HEK293 (cell line): ENCODE results near the gene FHAD1.

ENCODE experiments used
- CTCF ChIA-PET: fragments of 350-600 bp; formaldehyde crosslinking; extraction: SDS; loops from one replicate; lab custom pipeline; 2021; ENCODE audit warnings: antibody characterized with exemption; lab: Yijun Ruan, JAX
- POLR2A ChIA-PET: fragments of 300-600 bp; formaldehyde crosslinking; extraction: SDS; loops from one replicate; lab custom pipeline; 2020; ENCODE audit warnings: antibody characterized with exemption, inconsistent platforms; lab: Yijun Ruan, JAX
- H3K27ac ChIP-seq: fragments of 200-500 bp; sonication (Bioruptor generic); 2 replicates; pipeline ENCODE4 v1.5.1; 2014; ENCODE audit warnings: low read depth, low read length, control low read depth, inconsistent platforms; ENCODE audit errors: extremely low read depth
- H3K36me3 ChIP-seq, 2 experiments: fragments of 200-500 bp in 1 of 2; sonication (Bioruptor generic) in 1 of 2; 1 replicate in 1 of 2; 2 replicates in 1 of 2; pipeline ENCODE4 v1.5.1; 2014 to 2017; ENCODE audit warnings: inconsistent platforms in 2 of 2, low read length in 2 of 2; ENCODE audit not compliant: control insufficient read depth in 2 of 2, insufficient read depth in 1 of 2
- H3K4me1 ChIP-seq: fragments of 200-500 bp; sonication (Bioruptor generic); 2 replicates; pipeline ENCODE4 v1.5.1; 2014; ENCODE audit warnings: mild to moderate bottlenecking, low read length, inconsistent platforms; ENCODE audit not compliant: control insufficient read depth, insufficient read depth
- H3K4me3 ChIP-seq: 2 replicates; pipeline ENCODE4 v1.5.1; 2011; ENCODE audit warnings: low read depth, mild to moderate bottlenecking, control low read depth, low read length, moderate library complexity
- H3K9me3 ChIP-seq: fragments of 200-500 bp; sonication (Bioruptor generic); 2 replicates; pipeline ENCODE4 v1.5.1; 2014; ENCODE audit warnings: low read depth, low read length, inconsistent platforms; ENCODE audit not compliant: control insufficient read depth, insufficient read depth
- BCL6B ChIP-seq: fragments of 450-650 bp; formaldehyde crosslinking; IDR thresholded peaks from 2 replicates; pipeline ENCODE4 v1.5.1; 2017; ENCODE audit warnings: missing biosample characterization, missing genetic modification characterization
- MEIS1 ChIP-seq: sonication (generic); formaldehyde crosslinking; IDR thresholded peaks from 2 replicates; pipeline ENCODE4 v1.8.1; 2022; ENCODE audit warnings: missing genetic modification reagents, mild to moderate bottlenecking, borderline replicate concordance
- SETDB1 ChIP-seq: IDR thresholded peaks from one replicate; pipeline ENCODE4 v1.6.1; 2017; ENCODE audit warnings: mild to moderate bottlenecking, low read length, moderate library complexity, mixed read lengths; ENCODE audit not compliant: insufficient read length
- TRIM28 ChIP-seq: IDR thresholded peaks from 2 replicates; pipeline ENCODE4 v1.6.1; 2011; ENCODE audit warnings: low read length, control low read depth, borderline replicate concordance
- ZBTB20 ChIP-seq: fragments of 450-650 bp; formaldehyde crosslinking; IDR thresholded peaks from 2 replicates; pipeline ENCODE4 v1.5.1; 2016; ENCODE audit warnings: missing biosample characterization, missing genetic modification characterization
- ZFHX2 ChIP-seq: fragments of 450-650 bp; formaldehyde crosslinking; conservative IDR thresholded peaks from 2 replicates; pipeline ENCODE4 v1.5.1; 2016; ENCODE audit warnings: missing biosample characterization, missing genetic modification characterization
- ZIC2 ChIP-seq: fragments of 450-650 bp; formaldehyde crosslinking; IDR thresholded peaks from 2 replicates; pipeline ENCODE4 v1.5.1; 2016; ENCODE audit warnings: missing biosample characterization, missing genetic modification characterization
- ZNF146 ChIP-seq: fragments of 450-650 bp; formaldehyde crosslinking; IDR thresholded peaks from 2 replicates; pipeline ENCODE4 v1.5.1; 2016; ENCODE audit warnings: missing biosample characterization, missing genetic modification characterization
- ZNF280C ChIP-seq: fragments of 450-650 bp; formaldehyde crosslinking; IDR thresholded peaks from 2 replicates; pipeline ENCODE4 v1.5.1; 2016; ENCODE audit warnings: missing biosample characterization, missing genetic modification characterization
- ZNF324 ChIP-seq: fragments of 450-650 bp; formaldehyde crosslinking; IDR thresholded peaks from 2 replicates; pipeline ENCODE4 v1.5.1; 2016; ENCODE audit warnings: missing biosample characterization, missing genetic modification characterization
- ZNF354C ChIP-seq: fragments of 450-650 bp; formaldehyde crosslinking; IDR thresholded peaks from 2 replicates; pipeline ENCODE4 v1.5.1; 2016; ENCODE audit warnings: missing biosample characterization, missing genetic modification characterization, low read depth, borderline replicate concordance
- ZNF404 ChIP-seq: fragments of 450-650 bp; formaldehyde crosslinking; IDR thresholded peaks from 2 replicates; pipeline ENCODE4 v1.5.1; 2017; ENCODE audit warnings: missing biosample characterization, missing genetic modification characterization
- ZNF610 ChIP-seq: fragments of 450-650 bp; formaldehyde crosslinking; IDR thresholded peaks from 2 replicates; pipeline ENCODE4 v1.5.1; 2016; ENCODE audit warnings: missing biosample characterization, missing genetic modification characterization, borderline replicate concordance
- ZNF76 ChIP-seq: fragments of 450-650 bp; formaldehyde crosslinking; IDR thresholded peaks from 2 replicates; pipeline ENCODE4; 2016; ENCODE audit warnings: low read depth, missing biosample characterization, missing genetic modification characterization, borderline replicate concordance
- ZNF776 ChIP-seq: fragments of 450-650 bp; formaldehyde crosslinking; IDR thresholded peaks from 2 replicates; pipeline ENCODE4 v1.5.0; 2017; ENCODE audit warnings: missing biosample characterization, missing genetic modification characterization, borderline replicate concordance
- ZNF837 ChIP-seq: fragments of 450-650 bp; formaldehyde crosslinking; IDR thresholded peaks from 2 replicates; pipeline ENCODE4 v1.5.1; 2016; ENCODE audit warnings: missing biosample characterization, missing genetic modification characterization
- TF ChIP-seq, protein P1 (sequence below): fragments of 450-650 bp; formaldehyde crosslinking; IDR thresholded peaks from 2 replicates; pipeline ENCODE4 v1.5.1; 2017; ENCODE audit warnings: missing biosample characterization, missing genetic modification characterization

The FHAD1 gene

GRCh38 chr1:15218287-15219279 lies 28.4 kb upstream of the FHAD1 start:
- no peaks in the 10 kb centered on the region for H3K4me1 ChIP-seq
- no peak overlapping the region for H3K4me3 ChIP-seq
- ChIA-PET POLR2A (no interaction called here), CTCF (no interaction called here)
- H3K9me3 ChIP-seq, result no peaks in the 10 kb centered on the region
- no peak overlapping the region for H3K27ac ChIP-seq
- TF ChIP-seq SETDB1 (peak; percentile 46), MEIS1 (CRISPR knock-in tag) (no peak), ZNF610 (tag by site-specific recombination) (no peak), BCL6B (tag by site-specific recombination) (no peak), ZBTB20 (tag by site-specific recombination) (no peak)
- H3K36me3 ChIP-seq, result peaks cover 0 to 14% of the 10 kb centered on the region in 2 experiments; a peak in 1 of 3 replicates

DNA sequence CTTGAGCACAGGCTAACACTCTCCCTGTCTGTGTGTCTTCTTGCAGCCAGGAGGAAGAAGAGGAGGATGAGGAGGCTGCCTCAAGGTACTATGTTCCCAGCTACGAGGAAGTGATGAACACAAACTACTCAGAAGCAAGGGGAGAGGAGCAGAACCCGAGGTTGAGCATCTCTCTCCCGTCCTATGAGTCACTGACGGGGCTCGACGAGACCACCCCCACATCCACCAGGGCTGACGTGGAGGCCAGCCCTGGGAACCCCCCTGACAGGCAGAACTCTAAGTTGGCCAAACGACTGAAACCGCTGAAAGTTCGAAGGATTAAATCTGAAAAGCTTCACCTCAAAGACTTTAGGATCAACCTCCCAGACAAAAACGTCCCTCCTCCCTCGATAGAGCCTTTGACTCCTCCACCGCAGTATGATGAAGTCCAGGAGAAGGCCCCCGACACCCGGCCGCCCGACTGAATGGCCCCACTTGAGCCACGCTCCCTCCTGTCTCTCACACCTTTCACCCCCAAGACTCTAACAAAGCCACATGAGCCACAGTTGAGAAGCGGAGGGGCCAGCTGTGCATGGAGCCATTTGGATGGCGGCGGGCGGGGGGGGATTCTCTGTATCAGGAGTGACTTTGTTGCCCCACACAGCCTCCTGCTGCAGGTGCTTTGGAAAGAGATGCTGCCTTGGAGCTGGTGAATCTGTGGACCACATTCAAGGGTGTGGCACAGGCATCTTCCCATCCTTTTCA lies 27.6 kb upstream of the FHAD1 start:
- H3K4me1 ChIP-seq, result no peaks in the 10 kb centered on the region
- H3K36me3 ChIP-seq, result peaks cover 0 to 14% of the 10 kb centered on the region in 2 experiments; a peak in 1 of 3 replicates
- H3K27ac ChIP-seq, result no peak overlapping the region
- no peaks in the 10 kb centered on the region for H3K9me3 ChIP-seq
- H3K4me3 ChIP-seq, result no peak overlapping the region
- TF ChIP-seq ZNF776 (tag by site-specific recombination) (no peak), ZNF324 (tag by site-specific recombination) (no peak), ZFHX2 (tag by site-specific recombination) (no peak), ZNF404 (tag by site-specific recombination) (no peak), ZNF146 (tag by site-specific recombination) (no peak), ZNF354C (tag by site-specific recombination) (no peak), ZNF76 (tag by site-specific recombination) (no peak), ZIC2 (tag by site-specific recombination) (no peak), ZNF280C (tag by site-specific recombination) (no peak), TRIM28 (no peak), ZNF837 (no peak)
- TF ChIP-seq, protein P1, sequence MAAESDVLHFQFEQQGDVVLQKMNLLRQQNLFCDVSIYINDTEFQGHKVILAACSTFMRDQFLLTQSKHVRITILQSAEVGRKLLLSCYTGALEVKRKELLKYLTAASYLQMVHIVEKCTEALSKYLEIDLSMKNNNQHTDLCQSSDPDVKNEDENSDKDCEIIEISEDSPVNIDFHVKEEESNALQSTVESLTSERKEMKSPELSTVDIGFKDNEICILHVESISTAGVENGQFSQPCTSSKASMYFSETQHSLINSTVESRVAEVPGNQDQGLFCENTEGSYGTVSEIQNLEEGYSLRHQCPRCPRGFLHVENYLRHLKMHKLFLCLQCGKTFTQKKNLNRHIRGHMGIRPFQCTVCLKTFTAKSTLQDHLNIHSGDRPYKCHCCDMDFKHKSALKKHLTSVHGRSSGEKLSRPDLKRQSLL (tag by site-specific recombination), result no peak
- ChIA-PET CTCF (no interaction called here), POLR2A (no interaction called here)
